GM12801 (cell line): ENCODE measurements around the gene SIDT1.

ENCODE experiments used
- TF ChIP-seq, protein P1 (sequence below): IDR thresholded peaks from one replicate; pipeline ENCODE4 v1.5.1; 2011; ENCODE audit warnings: control low read depth; ENCODE audit not compliant: insufficient read length; ENCODE audit errors: extremely low read depth

SIDT1 gene

DNA sequence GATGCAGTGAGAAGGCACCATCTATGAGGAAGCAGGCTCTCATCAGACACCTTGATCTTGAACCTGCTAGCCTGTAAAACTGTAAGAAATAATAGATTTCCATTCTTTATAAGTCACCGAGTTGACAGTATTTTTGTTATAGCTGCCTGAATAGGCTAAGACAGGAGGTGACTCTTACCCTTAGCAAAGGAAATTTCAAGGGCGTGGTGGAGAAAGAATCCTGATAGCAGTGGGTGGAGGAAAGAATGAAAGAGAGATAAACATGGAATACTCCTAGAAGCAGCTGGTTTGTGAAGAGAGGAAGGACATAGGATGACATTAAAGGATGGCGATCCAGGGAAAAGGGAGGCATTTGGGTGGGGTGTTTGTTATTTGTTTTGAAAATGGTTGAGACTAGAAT is 41.4 kb downstream of the SIDT1 start:
- TF ChIP-seq, protein P1, sequence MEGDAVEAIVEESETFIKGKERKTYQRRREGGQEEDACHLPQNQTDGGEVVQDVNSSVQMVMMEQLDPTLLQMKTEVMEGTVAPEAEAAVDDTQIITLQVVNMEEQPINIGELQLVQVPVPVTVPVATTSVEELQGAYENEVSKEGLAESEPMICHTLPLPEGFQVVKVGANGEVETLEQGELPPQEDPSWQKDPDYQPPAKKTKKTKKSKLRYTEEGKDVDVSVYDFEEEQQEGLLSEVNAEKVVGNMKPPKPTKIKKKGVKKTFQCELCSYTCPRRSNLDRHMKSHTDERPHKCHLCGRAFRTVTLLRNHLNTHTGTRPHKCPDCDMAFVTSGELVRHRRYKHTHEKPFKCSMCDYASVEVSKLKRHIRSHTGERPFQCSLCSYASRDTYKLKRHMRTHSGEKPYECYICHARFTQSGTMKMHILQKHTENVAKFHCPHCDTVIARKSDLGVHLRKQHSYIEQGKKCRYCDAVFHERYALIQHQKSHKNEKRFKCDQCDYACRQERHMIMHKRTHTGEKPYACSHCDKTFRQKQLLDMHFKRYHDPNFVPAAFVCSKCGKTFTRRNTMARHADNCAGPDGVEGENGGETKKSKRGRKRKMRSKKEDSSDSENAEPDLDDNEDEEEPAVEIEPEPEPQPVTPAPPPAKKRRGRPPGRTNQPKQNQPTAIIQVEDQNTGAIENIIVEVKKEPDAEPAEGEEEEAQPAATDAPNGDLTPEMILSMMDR: no peak

DNA sequence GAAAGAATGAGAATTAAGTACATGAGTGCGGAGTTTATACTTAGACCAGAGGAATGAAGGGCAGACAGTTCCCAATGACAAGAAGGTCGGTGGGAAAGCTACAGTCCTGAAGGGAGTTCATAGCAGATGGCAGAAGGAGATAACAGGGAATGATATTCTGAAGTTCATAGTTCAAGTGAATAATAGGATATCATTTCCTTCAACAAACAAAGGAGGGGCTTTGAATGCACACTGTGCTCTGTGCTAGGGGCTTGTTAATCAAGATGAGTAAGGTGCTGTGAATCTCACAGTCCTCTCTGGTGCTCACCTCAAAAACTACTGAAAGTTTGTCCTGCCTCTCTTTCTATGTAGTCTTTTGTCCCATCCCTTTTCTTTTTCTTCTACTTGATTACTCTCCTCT is 41.9 kb downstream of the SIDT1 start:
- TF ChIP-seq, protein P1: no peak

DNA sequence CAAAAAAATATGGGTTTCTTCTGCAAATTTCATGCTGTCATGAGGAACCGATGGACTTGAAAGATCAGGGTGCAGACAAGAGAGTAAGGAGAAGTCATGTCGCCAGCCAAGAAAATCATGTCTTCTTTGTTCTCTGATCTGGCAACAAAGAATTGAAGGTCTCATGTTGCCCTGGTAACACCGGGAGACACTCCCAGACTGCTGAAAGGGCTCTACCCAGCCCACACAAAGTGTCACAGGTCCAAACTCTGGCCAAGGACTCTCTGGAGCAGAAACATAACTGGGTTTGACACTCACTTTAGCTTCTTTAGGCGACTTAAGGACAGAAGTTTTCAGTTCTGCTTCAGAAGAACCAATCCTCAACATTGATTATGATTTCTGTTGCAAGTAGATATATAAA is 42.9 kb downstream of the SIDT1 start:
- TF ChIP-seq, protein P1: no peak

DNA sequence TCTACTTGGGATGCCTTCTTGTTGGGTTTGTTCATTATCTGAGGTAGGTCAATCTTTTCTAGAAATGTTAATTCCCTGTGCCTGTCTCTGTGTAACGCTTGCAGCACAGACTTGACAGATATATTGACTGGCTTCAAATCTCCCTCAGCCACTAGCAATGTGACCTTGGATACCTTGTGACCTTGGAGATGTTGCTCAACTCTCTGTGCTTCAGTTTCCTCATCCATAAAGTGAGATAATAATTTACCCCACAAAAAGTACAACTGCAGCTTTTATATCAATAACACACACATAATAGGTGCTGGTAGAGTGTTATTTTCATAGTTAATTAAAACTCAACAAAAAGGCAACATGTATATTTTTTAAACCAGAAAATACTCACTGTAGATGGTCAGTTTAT is 52.9 kb downstream of the SIDT1 start:
- TF ChIP-seq, protein P1: no peak

DNA sequence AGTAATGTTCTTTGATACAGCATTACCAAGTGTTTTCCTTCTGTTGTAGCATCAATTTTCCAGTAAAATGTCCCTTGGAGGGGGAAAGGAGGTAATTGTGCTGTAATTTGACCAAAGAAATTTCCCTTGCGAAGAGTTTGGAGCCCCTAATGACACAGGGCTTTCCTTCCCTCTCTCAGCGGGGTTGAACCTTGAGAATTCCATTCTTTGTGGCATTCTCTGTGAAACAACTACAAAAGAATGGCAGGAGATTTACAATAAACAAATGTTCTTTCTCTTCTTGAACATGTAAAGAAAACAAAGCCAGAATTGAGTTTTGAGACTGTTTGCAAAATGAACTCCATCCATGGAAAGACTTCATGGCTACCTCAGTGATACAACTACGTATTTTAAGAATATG is 53.4 kb downstream of the SIDT1 start:
- TF ChIP-seq, protein P1: no peak

DNA sequence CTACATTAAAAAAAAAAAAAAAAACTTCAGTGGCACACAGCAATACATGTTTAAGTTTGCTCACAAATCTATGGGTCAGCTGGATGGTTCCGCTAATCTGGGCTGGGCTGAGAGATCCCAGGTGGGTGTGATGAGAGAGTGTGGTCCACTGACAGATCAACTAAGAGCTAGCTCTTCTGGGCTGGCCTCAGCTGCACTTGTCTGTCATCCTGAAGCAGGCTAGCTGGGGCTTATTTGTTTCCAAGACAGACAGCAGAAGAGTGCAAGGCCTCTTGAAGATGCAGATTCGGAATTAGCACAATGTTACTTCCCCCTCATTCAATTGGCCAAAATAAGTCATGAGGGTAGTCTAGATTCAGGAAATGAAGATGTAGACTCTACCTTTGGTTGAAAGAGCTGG is 56.5 kb downstream of the SIDT1 start:
- TF ChIP-seq, protein P1: no peak

DNA sequence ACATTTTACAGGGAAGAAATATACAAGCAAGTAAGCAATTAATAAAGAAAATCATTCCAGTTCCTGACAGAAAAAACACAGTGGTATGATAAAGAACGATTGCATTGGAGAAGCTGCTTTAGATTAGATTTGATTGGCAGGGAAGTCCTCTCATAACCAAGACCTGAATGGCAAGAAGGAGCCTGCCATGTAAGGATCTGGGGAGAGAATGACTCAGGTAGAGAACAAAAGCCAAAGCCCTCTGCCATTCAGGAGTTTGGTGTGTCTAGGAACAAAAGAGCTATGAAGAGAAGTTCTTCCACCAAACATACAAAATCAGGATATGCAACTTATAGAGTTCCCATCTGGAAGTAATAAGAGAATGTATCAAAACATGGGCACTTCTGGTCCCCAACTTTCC is 57.6 kb downstream of the SIDT1 start:
- TF ChIP-seq, protein P1: no peak

DNA sequence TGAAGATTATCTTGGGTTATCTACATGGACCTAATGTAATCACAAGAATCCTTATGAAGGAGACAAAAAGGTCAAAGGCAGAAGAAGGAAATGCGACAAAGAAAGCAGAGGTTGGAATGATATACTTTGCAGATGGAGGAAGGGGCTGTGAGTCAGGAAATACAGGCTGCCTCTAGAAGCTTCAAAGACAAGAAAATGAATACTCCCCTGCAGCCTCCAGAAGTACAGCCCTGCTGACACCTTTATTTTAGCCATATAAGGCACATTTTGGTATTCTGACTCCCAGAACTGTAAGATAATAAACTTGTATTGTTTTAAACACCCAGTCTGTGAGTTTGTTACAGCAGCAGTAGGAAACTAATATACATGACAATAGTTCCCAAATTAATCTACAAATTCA is 58.6 kb downstream of the SIDT1 start:
- TF ChIP-seq, protein P1: no peak
